HCT116 (cell line): ENCODE results near the gene NLE1.

Experiments used
- ATF3 ChIP-seq: IDR thresholded peaks from 2 replicates; pipeline ENCODE4 v1.6.1; 2012
- CTCF ChIP-seq, 3 experiments: fragments of 200-600 bp in 1 of 3; sonication (generic) in 1 of 3; IDR thresholded peaks in 2 of 3; conservative IDR thresholded peaks in 1 of 3; 2 replicates each; pipeline ENCODE4 v1.5.1; 2012 to 2017; ENCODE audit warnings: low read depth in 2 of 3, low read length in 2 of 3, antibody characterized with exemption in 1 of 3, borderline replicate concordance in 1 of 3, control low read depth in 1 of 3, mild to moderate bottlenecking in 1 of 3, mixed read lengths in 1 of 3, mixed run types in 1 of 3, moderate library complexity in 1 of 3; ENCODE audit not compliant: insufficient read depth in 1 of 3
- ELF1 ChIP-seq: IDR thresholded peaks from 2 replicates; pipeline ENCODE4 v1.6.1; 2012; ENCODE audit warnings: low read depth, borderline replicate concordance
- EZH2 ChIP-seq: fragments of 200-600 bp; sonication (generic); IDR thresholded peaks from 2 replicates; pipeline ENCODE4 v1.6.1; 2017; ENCODE audit warnings: antibody characterized with exemption, mixed run types
- EZH2phosphoT487 ChIP-seq: fragments of 200-600 bp; IDR thresholded peaks from 2 replicates; pipeline ENCODE4 v1.6.1; 2018; ENCODE audit warnings: antibody characterized with exemption, borderline replicate concordance
- JUND ChIP-seq: IDR thresholded peaks from 2 replicates; pipeline ENCODE4 v1.6.1; 2012
- MAX ChIP-seq: IDR thresholded peaks from 2 replicates; pipeline ENCODE4 v1.6.1; 2012
- POLR2A ChIP-seq: IDR thresholded peaks from 2 replicates; pipeline ENCODE4 v1.7.0; 2011; ENCODE audit warnings: borderline replicate concordance; ENCODE audit not compliant: insufficient read depth, insufficient read length; ENCODE audit errors: extremely low read depth
- POLR2AphosphoS5 ChIP-seq: IDR thresholded peaks from 2 replicates; pipeline ENCODE4 v1.6.1; 2011; ENCODE audit warnings: mild to moderate bottlenecking, low read depth, low read length, moderate library complexity
- SIN3A ChIP-seq: IDR thresholded peaks from 2 replicates; pipeline ENCODE4 v1.6.1; 2012; ENCODE audit warnings: low read depth
- SP1 ChIP-seq: IDR thresholded peaks from 2 replicates; pipeline ENCODE4 v1.6.1; 2012; ENCODE audit warnings: low read depth
- TCF7L2 ChIP-seq: IDR thresholded peaks from 2 replicates; pipeline ENCODE4 v1.7.0; 2011; ENCODE audit warnings: borderline replicate concordance, inconsistent platforms; ENCODE audit not compliant: insufficient read depth, insufficient read length; ENCODE audit errors: extremely low read depth
- YY1 ChIP-seq: IDR thresholded peaks from 2 replicates; pipeline ENCODE4 v1.6.1; 2011; ENCODE audit warnings: low read length, low read depth, moderate library complexity, mild to moderate bottlenecking; ENCODE audit not compliant: insufficient replicate concordance; ENCODE audit errors: extremely low read depth
- ZNF274 ChIP-seq: fragments of 200-500 bp; sonication (Bioruptor generic); IDR thresholded peaks from 2 replicates; pipeline ENCODE4 v1.6.1; 2014; ENCODE audit warnings: mild to moderate bottlenecking, low read depth, low read length, inconsistent platforms

GRCh38 chr17:35146214-35146833 lies 4.2 kb upstream of the NLE1 start:
- TF ChIP-seq POLR2A (no peak), MAX (no peak), CTCF (IDR thresholded peaks at IDR 0.05 in 2 of 3, conservative IDR thresholded peaks at IDR 0.05 in 1 of 3; ENCODE audit: borderline replicate concordance in 1 of 3, insufficient read depth in 1 of 3, low read depth in 2 of 3, low read length in 2 of 3) (no peak), YY1 (no peak), EZH2 (no peak), POLR2AphosphoS5 (no peak), EZH2phosphoT487 (no peak), ELF1 (no peak), SP1 (no peak), ATF3 (no peak), ZNF274 (no peak), TCF7L2 (no peak), SIN3A (no peak), JUND (no peak)
